Keratinocyte (primary cell): Measurements from ENCODE around the gene RBCK1.

Experiments
- CTCF ChIP-seq, 3 experiments: IDR thresholded peaks in 1 of 3; conservative IDR thresholded peaks in 1 of 3; optimal IDR thresholded peaks in 1 of 3; 2 replicates in 2 of 3; 3 replicates in 1 of 3; pipeline versions ENCODE3 to v1.5.1; 2011; ENCODE audit warnings: low read length in 3 of 3, mild to moderate bottlenecking in 3 of 3, moderate library complexity in 2 of 3, control low read depth in 1 of 3, inconsistent platforms in 1 of 3; ENCODE audit not compliant: insufficient read depth in 2 of 3; ENCODE audit errors: extremely low read depth in 1 of 3
- EZH2 ChIP-seq: IDR thresholded peaks from one replicate; pipeline ENCODE4 v1.6.1; 2012; ENCODE audit warnings: inconsistent platforms, mild to moderate bottlenecking, low read length, moderate library complexity

GRCh38 chr20:475463-476357 lies 67.6 kb downstream of the RBCK1 start:
- TF ChIP-seq CTCF (optimal IDR thresholded peaks at IDR 0.05 in 1 of 3, IDR thresholded peaks at IDR 0.05 in 1 of 3, conservative IDR thresholded peaks at IDR 0.05 in 1 of 3; ENCODE audit: extremely low read depth in 1 of 3, insufficient read depth in 2 of 3, low read length in 3 of 3) (no peak), EZH2 (no peak)
